ENCODE data around the gene PTPN6. TPM values are rescaled to one million over a fixed set of nuclear protein-coding genes. Genes with fewer than 3 reads are reported as not detected.
A peak's percentile ranks its signal among the peaks of the same experiment; 100 is the strongest.

The PTPN6 gene
- total RNA-seq, 1 donor from 2014 or later: 7.0 TPM

- intact Hi-C loops (cut with DNase I): no loop called here
- DNase-seq (ENCODE audit: low spot score): no peak
Measured at GRCh38 chr12:6980740-6981139, 29.6 kb downstream of the PTPN6 start.

- DNase-seq (ENCODE audit: low spot score): no peak
- intact Hi-C loops (cut with DNase I): no loop called here
Measured at GRCh38 chr12:6981152-6982052, 30.2 kb downstream of the PTPN6 start.

- intact Hi-C loops (cut with DNase I): no loop called here
Measured at GRCh38 chr12:6982532-6982931, 31.4 kb downstream of the PTPN6 start.

GRCh38 chr12:6987956-6988553 lies 36.9 kb downstream of the PTPN6 start:
- intact Hi-C loops (cut with DNase I): no loop called here
- no peak for DNase-seq (ENCODE audit: low spot score)

More at GRCh38 chr12:6982532-6982931, 31.4 kb downstream of the PTPN6 start:
- no peak for DNase-seq (ENCODE audit: low spot score)

- intact Hi-C loops (cut with DNase I): no loop called here
- no peak for DNase-seq (ENCODE audit: low spot score)
Measured at GRCh38 chr12:6996040-6996441, 44.9 kb downstream of the PTPN6 start.

- intact Hi-C loops (cut with DNase I): no loop called here
- DNase-seq (ENCODE audit: low spot score): no peak
Measured at GRCh38 chr12:6998715-6999451, 47.7 kb downstream of the PTPN6 start.

GRCh38 chr12:7001921-7002591 lies 50.9 kb downstream of the PTPN6 start:
- intact Hi-C loops (cut with DNase I): no loop called here
- DNase-seq (ENCODE audit: low spot score): no peak

GRCh38 chr12:7004287-7004803 lies 53.2 kb downstream of the PTPN6 start:
- no peak for DNase-seq (ENCODE audit: low spot score)
- intact Hi-C loops (cut with DNase I): no loop called here

GRCh38 chr12:7004840-7005239 lies 53.7 kb downstream of the PTPN6 start:
- intact Hi-C loops (cut with DNase I): no loop called here
- DNase-seq (ENCODE audit: low spot score): no peak

- DNase-seq (ENCODE audit: low spot score): no peak
- intact Hi-C loops (cut with DNase I): no loop called here
Measured at GRCh38 chr12:7005311-7005710, 54.2 kb downstream of the PTPN6 start.

- intact Hi-C loops (cut with DNase I): no loop called here
- no peak for DNase-seq (ENCODE audit: low spot score)
Measured at GRCh38 chr12:7006639-7007038, 55.5 kb downstream of the PTPN6 start.

GRCh38 chr12:7008864-7009263 lies 57.7 kb downstream of the PTPN6 start:
- intact Hi-C loops (cut with DNase I): no loop called here
- DNase-seq (ENCODE audit: low spot score): no peak

GRCh38 chr12:7009512-7009911 lies 58.4 kb downstream of the PTPN6 start:
- no peak for DNase-seq (ENCODE audit: low spot score)
- intact Hi-C loops (cut with DNase I): no loop called here

Small RNA genes lying within 50 kb of the gene (microRNA-seq; reads per million reads assigned to microRNA genes)
- gene MIR141 (4.9 reads per million, percentile 5 among the genes with 10 or more reads in this experiment), gene MIR200C (42.7 reads per million, percentile 47 among the genes with 10 or more reads in this experiment)

Other genes with a start within 250 kb of the PTPN6 start
- gene COPS7A, start 227.3 kb upstream of the PTPN6 start, total RNA-seq: 64.7 TPM
- gene MLF2, start 198.2 kb upstream of the PTPN6 start, total RNA-seq: 135 TPM
- 234 TPM for gene PTMS, start 185.0 kb upstream of the PTPN6 start, total RNA-seq
- 0.57 TPM for gene LAG3, start 178.8 kb upstream of the PTPN6 start, total RNA-seq
- gene CD4, start 161.8 kb upstream of the PTPN6 start, total RNA-seq: 3.8 TPM
- 5.7 TPM for gene GPR162, start 129.5 kb upstream of the PTPN6 start, total RNA-seq
- gene P3H3, start 122.9 kb upstream of the PTPN6 start, total RNA-seq: 25.7 TPM
- 9.7 TPM for gene GNB3, start 110.4 kb upstream of the PTPN6 start, total RNA-seq
- 0.65 TPM for gene CDCA3, start 100.1 kb upstream of the PTPN6 start, total RNA-seq
- gene USP5, start 99.2 kb upstream of the PTPN6 start, total RNA-seq: 83.5 TPM
- 657 TPM for gene TPI1, start 83.8 kb upstream of the PTPN6 start, total RNA-seq
- gene SPSB2, start 78.1 kb upstream of the PTPN6 start, total RNA-seq: 4.5 TPM
- gene LRRC23, start 46.5 kb upstream of the PTPN6 start, total RNA-seq: 13.3 TPM
- 29.7 TPM for gene ENO2, start 36.8 kb upstream of the PTPN6 start, total RNA-seq
- 76.9 TPM for gene ATN1, start 23.4 kb upstream of the PTPN6 start, total RNA-seq
- gene RNU7-1, start 7.5 kb upstream of the PTPN6 start, total RNA-seq: not detected
- gene C12orf57, start 7.3 kb upstream of the PTPN6 start, total RNA-seq: 162 TPM
- gene PHB2, start 19.3 kb downstream of the PTPN6 start, total RNA-seq: 125 TPM
- gene EMG1, start 19.6 kb downstream of the PTPN6 start, total RNA-seq: 32.7 TPM
- 19.7 TPM for gene LPCAT3, start 67.1 kb downstream of the PTPN6 start, total RNA-seq
- 69.0 TPM for gene C1S, start 109.4 kb downstream of the PTPN6 start, total RNA-seq
- gene C1R, start 141.1 kb downstream of the PTPN6 start, total RNA-seq: 96.9 TPM
- 10.5 TPM for gene C1RL, start 157.9 kb downstream of the PTPN6 start, total RNA-seq
- gene RBP5, start 177.5 kb downstream of the PTPN6 start, total RNA-seq: 0.62 TPM
- gene CLSTN3, start 179.0 kb downstream of the PTPN6 start, total RNA-seq: 5.7 TPM
- gene PEX5, start 238.3 kb downstream of the PTPN6 start, total RNA-seq: 30.3 TPM

All from cardiac septum (tissue), 1 donor.